ENCODE results near the gene KCNA3. TPM values are rescaled to one million over a fixed set of nuclear protein-coding genes. Genes with fewer than 3 reads are reported as not detected.

The KCNA3 gene
- total and polyA plus RNA-seq, 4 experiments from 2014 or later, result 88.7 to 124 (median 110) TPM

GRCh38 chr1:110645821-110646735 is 28.7 kb downstream of the KCNA3 start:
- peaks cover 99% of the 10 kb centered on the region for H3K4me1 ChIP-seq (ENCODE audit: insufficient read depth, low read length)
- H3K9me3 Mint-ChIP-seq, result peaks cover 0 to 6% (median 3%) of the 10 kb centered on the region in 8 donors
- H3K4me1 Mint-ChIP-seq, result peaks cover 11 to 51% (median 40%) of the 10 kb centered on the region in 4 donors
- H3K36me3 Mint-ChIP-seq, result peaks cover 0 to 2% of the 10 kb centered on the region in 2 donors
- ChIA-PET CTCF (ENCODE audit: partially characterized antibody) (interaction anchor here (0.7 to 7.2 kb wide), 12 partner anchors 10 to 347 kb away, joined by 3 to 75 read pairs (median 6); partner anchors contain the start of gene KCNA3), POLR2A (ENCODE audit: partially characterized antibody) (interaction anchor here (0.5 to 27.3 kb wide), 7 partner anchors 10 to 1669 kb away, joined by 3 to 993 read pairs (median 4); partner anchors contain the start of gene KCNA3)
- no peaks in the 10 kb centered on the region for H3K27me3 ChIP-seq (ENCODE audit: insufficient read depth, low read length)
- H3K27me3 Mint-ChIP-seq, result no peaks in the 10 kb centered on the region
- no peaks in the 10 kb centered on the region for H3K9me3 ChIP-seq (ENCODE audit: control insufficient read depth in 1 of 2, low read length in 2 of 2)
- peak overlapping the region in 6 of 7 donors; percentile 31 to 83 (median 62) for H3K27ac Mint-ChIP-seq
- H3K4me3 Mint-ChIP-seq, result peak overlapping the region in 5 of 8 donors; percentile 21 to 66 (median 44)
- H3K4me3 ChIP-seq (ENCODE audit: low read length in 2 of 2), result peak overlapping the region in 1 of 2 donors; percentile 2
- peak overlapping the region; percentile 56 for H3K27ac ChIP-seq (ENCODE audit: low read depth, low read length)
- DNase-seq, result no peak
- intact Hi-C loops (cut with micrococcal nuclease), result loop anchor here (10.0 kb wide), 1 partner anchor 229 kb away; the partner anchor contains the start of gene CD53
- no peaks in the 10 kb centered on the region for H3K36me3 ChIP-seq (ENCODE audit: insufficient read depth, low read length)

- intact Hi-C loops (cut with micrococcal nuclease), result loop anchor here (10.0 kb wide), 1 partner anchor 230 kb away; the partner anchor contains the start of gene CD53
These were observed 29.5 kb downstream of the KCNA3 start for GRCh38 chr1:110645211-110645610.

DNA sequence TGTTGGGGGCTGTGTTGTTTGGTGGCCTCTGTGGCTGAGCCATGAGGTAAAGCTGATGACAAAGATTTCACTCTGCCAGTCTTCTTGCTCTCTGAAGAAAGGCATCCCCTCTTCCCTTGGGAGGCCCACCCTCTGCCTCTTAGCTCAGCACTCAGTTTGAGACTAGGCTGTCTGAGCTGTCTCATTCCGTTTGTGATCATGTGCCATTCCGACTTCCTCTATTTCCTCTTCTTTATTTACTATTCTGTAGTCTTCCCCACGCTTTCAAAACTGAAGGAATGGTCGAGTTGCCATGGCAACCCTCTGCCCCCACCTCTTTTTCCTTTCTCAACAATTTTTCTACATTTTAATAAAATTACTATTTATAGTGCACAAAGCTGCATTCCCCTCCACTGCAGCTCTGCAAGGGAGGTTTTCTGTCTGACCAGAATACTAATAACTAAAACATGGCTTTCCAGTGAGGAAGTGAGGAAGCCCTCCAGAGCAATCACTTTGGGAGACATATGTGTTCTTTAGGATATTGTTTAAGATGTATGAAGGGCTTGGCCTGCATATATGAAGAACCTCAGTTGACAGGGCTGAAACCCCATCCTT is 30.8 kb downstream of the KCNA3 start:
- Mint-ChIP-seq H3K27me3 (no peaks in the 10 kb centered on the region), H3K4me1 (peaks cover 11 to 63% (median 55%) of the 10 kb centered on the region in 4 donors), H3K36me3 (peaks cover 6 to 12% of the 10 kb centered on the region in 2 donors), H3K27ac (peak overlapping the region; percentile 80 to 90 (median 87)), H3K4me3 (peak overlapping the region in 6 of 8 donors; percentile 11 to 62 (median 47)), H3K9me3 (peaks cover 2 to 16% (median 9%) of the 10 kb centered on the region in 8 donors)
- H3K4me3 ChIP-seq (ENCODE audit: low read length in 2 of 2), result no peak overlapping the region
- POLR2A ChIA-PET (ENCODE audit: partially characterized antibody), result interaction anchor here (1.0 to 27.3 kb wide), 3 partner anchors 9 to 25 kb away, joined by 3 to 993 read pairs (median 273); partner anchors contain the start of gene KCNA3
- DNase-seq, result no peak
- H3K36me3 ChIP-seq (ENCODE audit: insufficient read depth, low read length), result no peaks in the 10 kb centered on the region
- peaks cover 99% of the 10 kb centered on the region for H3K4me1 ChIP-seq (ENCODE audit: insufficient read depth, low read length)
- H3K9me3 ChIP-seq (ENCODE audit: control insufficient read depth in 1 of 2, low read length in 2 of 2), result no peaks in the 10 kb centered on the region
- H3K27ac ChIP-seq (ENCODE audit: low read depth, low read length), result no peak overlapping the region
- CTCF ChIA-PET (ENCODE audit: partially characterized antibody), result interaction anchor here (0.9 to 7.2 kb wide), 5 partner anchors 8 to 24 kb away, joined by 3 to 75 read pairs (median 10); no protein-coding TSS in a partner anchor
- H3K27me3 ChIP-seq (ENCODE audit: insufficient read depth, low read length), result no peaks in the 10 kb centered on the region
- intact Hi-C loops (cut with micrococcal nuclease), result loop anchor here (10.0 kb wide), 1 partner anchor 231 kb away; the partner anchor contains the start of gene CD53

More at GRCh38 chr1:110645211-110645610, 29.5 kb downstream of the KCNA3 start:
- H3K27ac Mint-ChIP-seq, result peak overlapping the region in 6 of 7 donors; percentile 20 to 89 (median 34)
- CTCF ChIA-PET (ENCODE audit: partially characterized antibody), result interaction anchor here (0.9 to 7.2 kb wide), 11 partner anchors 9 to 137 kb away, joined by 3 to 75 read pairs (median 4); partner anchors contain the start of gene KCNA3
- DNase-seq, result no peak
- no peaks in the 10 kb centered on the region for H3K36me3 ChIP-seq (ENCODE audit: insufficient read depth, low read length)
- peak overlapping the region in 3 of 8 donors; percentile 7 to 55 (median 15) for H3K4me3 Mint-ChIP-seq
- peaks cover 99% of the 10 kb centered on the region for H3K4me1 ChIP-seq (ENCODE audit: insufficient read depth, low read length)
- peaks cover 4 to 6% of the 10 kb centered on the region in 2 donors for H3K36me3 Mint-ChIP-seq
- no peaks in the 10 kb centered on the region for H3K9me3 ChIP-seq (ENCODE audit: control insufficient read depth in 1 of 2, low read length in 2 of 2)
- H3K27ac ChIP-seq (ENCODE audit: low read depth, low read length), result no peak overlapping the region
- H3K4me3 ChIP-seq (ENCODE audit: low read length in 2 of 2), result no peak overlapping the region
- no peaks in the 10 kb centered on the region for H3K27me3 Mint-ChIP-seq
- peaks cover 11 to 50% (median 43%) of the 10 kb centered on the region in 4 donors for H3K4me1 Mint-ChIP-seq
- POLR2A ChIA-PET (ENCODE audit: partially characterized antibody), result interaction anchor here (0.5 to 27.3 kb wide), 7 partner anchors 10 to 1668 kb away, joined by 3 to 993 read pairs (median 4); partner anchors contain the start of gene KCNA3
- peaks cover 2 to 9% (median 5%) of the 10 kb centered on the region in 8 donors for H3K9me3 Mint-ChIP-seq
- H3K27me3 ChIP-seq (ENCODE audit: insufficient read depth, low read length), result no peaks in the 10 kb centered on the region

DNA sequence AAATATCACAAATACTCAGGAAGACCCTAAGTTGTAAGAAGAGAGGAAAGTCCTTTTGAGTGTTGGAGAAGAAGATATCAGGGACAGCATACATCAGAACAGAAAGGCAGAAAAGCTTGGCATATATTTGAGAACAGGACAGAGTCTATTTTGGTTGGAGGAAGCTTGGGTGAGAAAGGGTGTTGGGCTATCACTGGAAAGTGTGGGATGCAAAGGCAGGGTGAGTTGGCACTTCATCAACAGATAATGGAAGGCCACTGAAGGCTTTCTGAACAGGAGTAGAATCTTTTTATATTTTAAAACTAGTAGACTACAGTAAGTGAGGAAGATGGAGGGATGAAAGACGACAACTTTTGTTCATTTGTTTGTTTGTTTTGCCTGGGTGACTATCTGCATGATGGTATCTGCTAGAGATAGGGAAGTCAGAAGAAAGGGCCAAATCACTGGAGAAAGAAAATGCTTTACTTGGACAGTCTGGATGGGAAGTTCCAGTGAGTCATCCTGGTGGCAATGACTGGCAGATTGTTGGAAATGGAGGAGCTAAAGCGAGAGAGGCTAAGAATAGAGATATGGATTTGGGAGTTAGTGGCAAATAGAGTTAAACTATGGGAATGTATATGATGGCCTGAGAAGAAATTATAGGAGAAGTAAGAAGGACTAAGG is 34.9 kb downstream of the KCNA3 start:
- H3K27ac ChIP-seq (ENCODE audit: low read depth, low read length), result no peak overlapping the region
- ChIA-PET POLR2A (ENCODE audit: partially characterized antibody) (interaction anchor here (3.9 to 27.3 kb wide), 3 partner anchors 9 to 29 kb away, joined by 32 to 993 read pairs (median 273); partner anchors contain the start of gene KCNA3), CTCF (ENCODE audit: partially characterized antibody) (interaction anchor here (7.4 to 12.6 kb wide), 2 partner anchors 7 to 31 kb away, joined by 75 to 179 read pairs; partner anchors contain the start of gene KCNA3)
- H3K4me1 Mint-ChIP-seq, result peaks cover 11 to 90% (median 81%) of the 10 kb centered on the region in 4 donors
- H3K4me1 ChIP-seq (ENCODE audit: insufficient read depth, low read length), result peaks cover 99% of the 10 kb centered on the region
- no peaks in the 10 kb centered on the region for H3K27me3 Mint-ChIP-seq
- H3K27ac Mint-ChIP-seq, result peak overlapping the region in 6 of 7 donors; percentile 66 to 94 (median 86)
- no peak for DNase-seq
- no peak overlapping the region for H3K4me3 ChIP-seq (ENCODE audit: low read length in 2 of 2)
- H3K27me3 ChIP-seq (ENCODE audit: insufficient read depth, low read length), result no peaks in the 10 kb centered on the region
- intact Hi-C loops (cut with micrococcal nuclease), result loop anchor here (10.0 kb wide), 2 partner anchors 235 to 325 kb away; partner anchors contain the start of genes CD53 and LRIF1
- H3K9me3 ChIP-seq (ENCODE audit: control insufficient read depth in 1 of 2, low read length in 2 of 2), result no peaks in the 10 kb centered on the region
- peaks cover 2 to 16% (median 9%) of the 10 kb centered on the region in 8 donors for H3K9me3 Mint-ChIP-seq
- peak overlapping the region in 6 of 8 donors; percentile 11 to 53 (median 36) for H3K4me3 Mint-ChIP-seq
- peaks cover 6 to 12% of the 10 kb centered on the region in 2 donors for H3K36me3 Mint-ChIP-seq
- H3K36me3 ChIP-seq (ENCODE audit: insufficient read depth, low read length), result no peaks in the 10 kb centered on the region

DNA sequence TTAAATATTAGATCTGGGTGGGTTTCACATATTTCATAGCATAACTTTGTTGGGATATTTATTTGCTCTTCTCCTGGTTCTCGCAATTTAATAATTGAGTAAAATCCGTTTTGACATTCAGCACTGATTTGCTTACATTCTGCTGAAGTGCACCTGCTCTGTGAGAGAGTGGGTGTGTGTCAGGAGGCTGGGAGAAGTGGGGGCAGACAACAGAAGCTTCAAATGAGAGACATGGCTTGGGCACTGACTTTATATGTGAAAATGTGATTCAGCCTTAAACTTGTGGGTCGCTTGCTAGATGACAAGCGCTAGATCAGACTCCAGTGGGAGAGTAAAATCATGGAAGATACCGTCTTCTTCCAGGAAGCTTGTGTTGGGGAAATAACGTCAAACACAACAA is 36.2 kb downstream of the KCNA3 start:
- Histone ChIP-seq H3K36me3 (ENCODE audit: insufficient read depth, low read length) (no peaks in the 10 kb centered on the region), H3K4me3 (ENCODE audit: low read length in 2 of 2) (no peak overlapping the region), H3K27ac (ENCODE audit: low read depth, low read length) (no peak overlapping the region), H3K9me3 (ENCODE audit: control insufficient read depth in 1 of 2, low read length in 2 of 2) (no peaks in the 10 kb centered on the region), H3K4me1 (ENCODE audit: insufficient read depth, low read length) (peaks cover 99% of the 10 kb centered on the region), H3K27me3 (ENCODE audit: insufficient read depth, low read length) (no peaks in the 10 kb centered on the region)
- H3K27me3 Mint-ChIP-seq, result no peaks in the 10 kb centered on the region
- H3K36me3 Mint-ChIP-seq, result peaks cover 6 to 12% of the 10 kb centered on the region in 2 donors
- H3K4me1 Mint-ChIP-seq, result peaks cover 11 to 96% (median 83%) of the 10 kb centered on the region in 4 donors
- ChIA-PET CTCF (ENCODE audit: partially characterized antibody) (interaction anchor here (0.7 to 12.6 kb wide), 9 partner anchors 8 to 143 kb away, joined by 3 to 179 read pairs (median 3); partner anchors contain the start of gene KCNA3), POLR2A (ENCODE audit: partially characterized antibody) (interaction anchor here (4.6 to 27.3 kb wide), 3 partner anchors 10 to 31 kb away, joined by 40 to 993 read pairs (median 273); partner anchors contain the start of gene KCNA3)
- intact Hi-C loops (cut with micrococcal nuclease), result loop anchor here (10.0 kb wide), 1 partner anchor 326 kb away; the partner anchor contains the start of gene LRIF1
- DNase-seq, result no peak
- peak overlapping the region in 4 of 8 donors; percentile 36 to 74 (median 42) for H3K4me3 Mint-ChIP-seq
- H3K27ac Mint-ChIP-seq, result peak overlapping the region in 6 of 7 donors; percentile 78 to 94 (median 89)
- H3K9me3 Mint-ChIP-seq, result peaks cover 2 to 16% (median 9%) of the 10 kb centered on the region in 8 donors

Measured in CD4-positive, alpha-beta memory T cell (primary cell).